OCI-LY1 (cell line): ENCODE data around the gene MEAK7.

ENCODE experiments used
- H2AFZ ChIP-seq: fragments of 200-600 bp; sonication (generic), shearing (Covaris generic); 2 replicates; pipeline ENCODE4 v1.6.0; 2014; ENCODE audit warnings: antibody characterized with exemption, mild to moderate bottlenecking, low read length
- H3F3A ChIP-seq: fragments of 200-600 bp; sonication (generic), shearing (Covaris generic); 2 replicates; pipeline ENCODE4 v1.6.0; 2014; ENCODE audit warnings: mild to moderate bottlenecking, antibody characterized with exemption, low read length, moderate library complexity; ENCODE audit not compliant: insufficient read depth
- H3K27ac ChIP-seq: fragments of 200-600 bp; sonication (generic); 2 replicates; pipeline ENCODE4 v1.5.1; 2014; ENCODE audit warnings: low read length, mixed run types, mild to moderate bottlenecking, low read depth; ENCODE audit not compliant: poor library complexity, severe bottlenecking
- H3K27me3 ChIP-seq: fragments of 200-600 bp; sonication (generic); 2 replicates; pipeline ENCODE4 v1.6.0; 2014; ENCODE audit warnings: antibody characterized with exemption, mild to moderate bottlenecking, low read length, moderate library complexity; ENCODE audit not compliant: insufficient read depth
- H3K36me3 ChIP-seq: fragments of 200-600 bp; sonication (generic); 2 replicates; pipeline ENCODE4 v1.6.1; 2014; ENCODE audit warnings: mild to moderate bottlenecking, antibody characterized with exemption, low read length, moderate library complexity, mixed read lengths; ENCODE audit not compliant: insufficient read depth
- H3K4me1 ChIP-seq: fragments of 200-600 bp; sonication (generic); 2 replicates; pipeline ENCODE4 v1.5.1; 2014; ENCODE audit warnings: mild to moderate bottlenecking, low read length, moderate library complexity; ENCODE audit not compliant: insufficient read depth, severe bottlenecking
- H3K4me2 ChIP-seq: fragments of 200-600 bp; sonication (generic), shearing (Covaris generic); 2 replicates; pipeline ENCODE4 v1.6.1; 2014; ENCODE audit warnings: low read length
- H3K4me3 ChIP-seq: fragments of 200-600 bp; sonication (generic); 2 replicates; pipeline ENCODE4 v1.5.1; 2014; ENCODE audit warnings: low read length, low read depth, mild to moderate bottlenecking, mixed read lengths; ENCODE audit not compliant: poor library complexity, severe bottlenecking
- H3K79me2 ChIP-seq: fragments of 200-600 bp; shearing (Covaris generic); 2 replicates; pipeline ENCODE4 v1.6.1; 2016; ENCODE audit warnings: mixed run types, low read length, mixed read lengths; ENCODE audit not compliant: insufficient read depth
- H3K9ac ChIP-seq: fragments of 200-600 bp; sonication (generic), shearing (Covaris generic); 2 replicates; pipeline ENCODE4 v1.6.1; 2014; ENCODE audit warnings: mild to moderate bottlenecking, low read length, mixed read lengths
- H3K9me2 ChIP-seq: fragments of 200-600 bp; sonication (generic), shearing (Covaris generic); 2 replicates; pipeline ENCODE4 v1.6.1; 2014; ENCODE audit warnings: low read depth, mild to moderate bottlenecking, low read length, mixed read lengths
- H3K9me3 ChIP-seq: fragments of 200-600 bp; shearing (Covaris generic); 2 replicates; pipeline ENCODE4 v1.6.1; 2014; ENCODE audit warnings: low read length, mixed read lengths
- H4K20me1 ChIP-seq: fragments of 200-600 bp; sonication (generic), shearing (Covaris generic); 2 replicates; pipeline ENCODE4 v1.6.0; 2016; ENCODE audit warnings: mild to moderate bottlenecking, low read length; ENCODE audit not compliant: insufficient read depth
- CTCF ChIP-seq: fragments of 200-600 bp; sonication (generic), shearing (Covaris generic); IDR thresholded peaks from 2 replicates; pipeline ENCODE4 v1.5.1; 2017; ENCODE audit warnings: mild to moderate bottlenecking, antibody characterized with exemption, low read length, moderate library complexity, mixed read lengths
- EZH2 ChIP-seq: fragments of 200-600 bp; sonication (generic), shearing (Covaris generic); IDR thresholded peaks from 2 replicates; pipeline ENCODE4 v1.8.0; 2017; ENCODE audit warnings: borderline replicate concordance, mixed run types, mild to moderate bottlenecking, antibody characterized with exemption, low read length, moderate library complexity, mixed read lengths

MEAK7 gene

DNA sequence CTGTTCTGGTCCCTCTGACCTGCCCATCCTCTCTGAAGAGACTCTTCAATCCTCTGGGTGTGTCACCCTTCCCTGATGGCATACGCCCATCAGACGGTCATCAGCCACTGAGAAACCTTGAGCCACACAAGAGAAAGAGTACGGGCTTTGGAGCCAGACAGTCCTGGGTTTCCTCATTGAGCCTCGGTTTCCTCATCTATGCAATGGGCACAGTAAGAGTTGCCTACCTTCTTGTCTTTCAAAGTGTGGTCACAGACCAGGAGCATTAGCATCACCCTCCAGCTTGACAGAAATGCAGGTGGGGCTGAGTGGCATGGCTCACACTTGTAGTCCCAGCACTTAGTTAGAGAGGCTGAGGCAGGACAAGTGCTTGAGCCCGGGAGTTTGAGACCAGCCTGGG, 26.1 kb upstream of the MEAK7 start:
- Histone ChIP-seq H3K4me2 (no peak overlapping the region), H3K9me2 (no peaks in the 10 kb centered on the region), H3K79me2 (no peaks in the 10 kb centered on the region), H4K20me1 (no peaks in the 10 kb centered on the region), H3K27me3 (peaks cover 32% of the 10 kb centered on the region), H3F3A (no peaks in the 10 kb centered on the region), H2AFZ (no peak overlapping the region), H3K27ac (no peak overlapping the region), H3K4me1 (no peaks in the 10 kb centered on the region), H3K9ac (no peak overlapping the region), H3K9me3 (peaks cover 13% of the 10 kb centered on the region; the same call in 1 of the 2 replicates), H3K4me3 (no peak overlapping the region), H3K36me3 (no peaks in the 10 kb centered on the region; the same call in 1 of the 2 replicates)
- TF ChIP-seq CTCF (no peak), EZH2 (no peak)

DNA sequence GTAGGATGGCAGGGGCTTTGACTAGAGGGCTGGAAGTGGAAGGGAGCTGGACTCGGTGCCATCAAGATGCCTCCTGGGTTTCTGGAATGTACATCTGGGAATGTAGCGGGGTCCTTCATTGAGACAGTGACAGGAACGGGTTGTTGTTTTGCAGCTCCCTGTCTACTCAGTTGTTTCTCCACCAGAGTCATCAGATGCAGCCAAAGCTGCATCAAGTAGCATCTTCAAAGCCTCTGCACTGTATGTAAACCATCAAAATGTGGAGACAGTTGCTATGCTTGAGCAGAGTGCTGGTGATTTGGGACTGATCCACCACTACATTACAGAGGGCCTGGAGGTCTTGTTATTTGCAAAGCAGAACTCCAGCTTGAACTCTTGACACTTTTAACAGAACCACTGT, 25.1 kb upstream of the MEAK7 start:
- no peaks in the 10 kb centered on the region for H3K9me2 ChIP-seq
- no peak overlapping the region for H3K9ac ChIP-seq
- no peaks in the 10 kb centered on the region for H3K79me2 ChIP-seq
- H3K36me3 ChIP-seq: no peaks in the 10 kb centered on the region; the same call in 1 of the 2 replicates
- peaks cover 13% of the 10 kb centered on the region; the same call in 1 of the 2 replicates for H3K9me3 ChIP-seq
- H4K20me1 ChIP-seq: no peaks in the 10 kb centered on the region
- H3K4me2 ChIP-seq: no peak overlapping the region
- H2AFZ ChIP-seq: no peak overlapping the region
- TF ChIP-seq EZH2: no peak
- no peak for TF ChIP-seq CTCF
- H3K4me1 ChIP-seq: no peaks in the 10 kb centered on the region
- peaks cover 34% of the 10 kb centered on the region for H3K27me3 ChIP-seq
- H3F3A ChIP-seq: no peaks in the 10 kb centered on the region
- H3K27ac ChIP-seq: no peak overlapping the region
- no peak overlapping the region for H3K4me3 ChIP-seq

- Histone ChIP-seq H3K9me3 (peaks cover 13% of the 10 kb centered on the region; the same call in 1 of the 2 replicates), H3K4me3 (no peak overlapping the region), H3K27ac (no peak overlapping the region), H3K9ac (no peak overlapping the region), H4K20me1 (no peaks in the 10 kb centered on the region), H3K27me3 (peaks cover 33% of the 10 kb centered on the region; the same call in 1 of the 2 replicates), H3F3A (no peaks in the 10 kb centered on the region), H3K4me2 (no peak overlapping the region), H3K9me2 (no peaks in the 10 kb centered on the region), H3K36me3 (no peaks in the 10 kb centered on the region; the same call in 1 of the 2 replicates), H3K79me2 (no peaks in the 10 kb centered on the region), H3K4me1 (no peaks in the 10 kb centered on the region), H2AFZ (no peak overlapping the region)
- TF ChIP-seq CTCF (no peak), EZH2 (no peak)
Observed at GRCh38 chr16:84528322-84528721, 23.9 kb upstream of the MEAK7 start.
